ENCODE measurements around the gene AGER. TPM values are rescaled to one million over a fixed set of nuclear protein-coding genes. Genes with fewer than 3 reads are reported as not detected.

AGER gene
- total and polyA plus RNA-seq, 9 of the 15 experiments (the other 6 are each of a cell fraction or from before 2014, with no cell fraction given) = 1.2 to 11.5 (median 4.1) TPM

DNA sequence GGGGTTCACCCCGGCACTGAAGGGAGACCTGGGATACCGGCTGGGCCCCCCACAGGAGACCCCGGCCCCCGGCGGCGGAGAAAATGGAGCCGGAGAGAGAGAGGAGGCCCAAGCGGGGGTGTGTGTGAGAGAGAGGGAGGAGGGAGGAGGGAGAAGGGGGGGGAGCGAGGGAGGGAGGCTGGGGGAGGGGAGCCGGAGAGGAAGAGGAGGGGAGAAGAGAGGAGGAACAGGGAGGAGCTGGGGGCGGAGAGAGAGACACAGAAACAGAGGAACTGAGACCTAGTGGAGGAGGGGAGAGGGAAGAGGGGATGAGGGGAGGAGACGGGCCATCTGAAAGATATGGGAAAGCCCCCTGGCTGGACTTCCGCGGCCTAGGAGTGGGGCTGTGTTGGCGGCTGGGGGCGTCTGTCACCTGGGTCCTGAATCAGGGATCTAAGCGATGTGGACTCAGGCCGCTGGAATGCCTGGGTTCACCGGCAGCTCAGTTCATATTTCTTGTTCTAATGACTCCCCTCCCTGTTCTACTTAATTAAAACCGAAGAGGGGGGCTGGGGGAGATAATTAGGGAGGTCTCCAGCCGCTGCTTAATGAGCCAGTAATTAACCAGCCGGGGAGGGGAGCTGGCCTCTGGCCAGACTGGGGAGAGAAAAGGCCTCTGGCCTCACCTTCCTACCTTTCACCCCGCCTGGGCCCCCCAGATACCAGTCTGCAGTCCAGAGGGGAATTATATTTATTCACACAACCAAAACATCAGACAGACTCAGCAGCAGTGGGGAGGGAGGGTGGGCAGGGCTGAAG lies 6.2 kb upstream of the AGER start, which contains the start of gene PBX2 (continued):
- TF ChIP-seq, protein P1, sequence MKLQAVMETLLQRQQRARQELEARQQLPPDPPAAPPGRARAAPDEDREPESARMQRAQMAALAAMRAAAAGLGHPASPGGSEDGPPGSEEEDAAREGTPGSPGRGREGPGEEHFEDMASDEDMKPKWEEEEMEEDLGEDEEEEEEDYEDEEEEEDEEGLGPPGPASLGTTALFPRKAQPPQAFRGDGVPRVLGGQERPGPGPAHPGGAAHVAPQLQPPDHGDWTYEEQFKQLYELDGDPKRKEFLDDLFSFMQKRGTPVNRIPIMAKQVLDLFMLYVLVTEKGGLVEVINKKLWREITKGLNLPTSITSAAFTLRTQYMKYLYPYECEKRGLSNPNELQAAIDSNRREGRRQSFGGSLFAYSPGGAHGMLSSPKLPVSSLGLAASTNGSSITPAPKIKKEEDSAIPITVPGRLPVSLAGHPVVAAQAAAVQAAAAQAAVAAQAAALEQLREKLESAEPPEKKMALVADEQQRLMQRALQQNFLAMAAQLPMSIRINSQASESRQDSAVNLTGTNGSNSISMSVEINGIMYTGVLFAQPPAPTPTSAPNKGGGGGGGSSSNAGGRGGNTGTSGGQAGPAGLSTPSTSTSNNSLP (IDR thresholded peaks at IDR 0.05; ENCODE audit: borderline replicate concordance, low read depth, low read length) = no peak
- no peak for TF ChIP-seq ZNF354B (CRISPR knock-in tag; IDR thresholded peaks at IDR 0.05)
- no peak for TF ChIP-seq POU5F1 (IDR thresholded peaks at IDR 0.05; ENCODE audit: borderline replicate concordance, low read depth, low read length, partially characterized antibody)
- TF ChIP-seq BRD4 (IDR thresholded peaks at IDR 0.05) = peak; percentile 90; the same call in 1 of the 2 replicates
- no peak for TF ChIP-seq POLR3A (IDR thresholded peaks at IDR 0.05; ENCODE audit: borderline replicate concordance, extremely low read depth, insufficient read depth, insufficient read length)
- TF ChIP-seq ZEB2 (IDR thresholded peaks at IDR 0.05) = no peak
- TF ChIP-seq CBFB (CRISPR knock-in tag; IDR thresholded peaks at IDR 0.05) = no peak
- TF ChIP-seq EZH2 (IDR thresholded peaks at IDR 0.05; ENCODE audit: borderline replicate concordance, low read depth, low read length) = no peak
- no peak for TF ChIP-seq ZC3H8 (IDR thresholded peaks at IDR 0.05)
- TF ChIP-seq SMAD4 (CRISPR knock-in tag; conservative IDR thresholded peaks at IDR 0.05) = peak; percentile 50; the same call in 1 of the 2 replicates
- TF ChIP-seq NRF1 (conservative IDR thresholded peaks at IDR 0.05 in 1 of 2, IDR thresholded peaks at IDR 0.05 in 1 of 2) = no peak
- TF ChIP-seq TBL1XR1 (IDR thresholded peaks at IDR 0.05; ENCODE audit: low read length in 2 of 2) = peak in 1 of 2 experiments; percentile 51; a peak in 1 of 4 replicates
- TF ChIP-seq ZNF165 (CRISPR knock-in tag; IDR thresholded peaks at IDR 0.05; ENCODE audit: borderline replicate concordance) = no peak
- no peak for TF ChIP-seq CREBBP (IDR thresholded peaks at IDR 0.05; ENCODE audit: low read depth, low read length)
- TF ChIP-seq, protein P2, sequence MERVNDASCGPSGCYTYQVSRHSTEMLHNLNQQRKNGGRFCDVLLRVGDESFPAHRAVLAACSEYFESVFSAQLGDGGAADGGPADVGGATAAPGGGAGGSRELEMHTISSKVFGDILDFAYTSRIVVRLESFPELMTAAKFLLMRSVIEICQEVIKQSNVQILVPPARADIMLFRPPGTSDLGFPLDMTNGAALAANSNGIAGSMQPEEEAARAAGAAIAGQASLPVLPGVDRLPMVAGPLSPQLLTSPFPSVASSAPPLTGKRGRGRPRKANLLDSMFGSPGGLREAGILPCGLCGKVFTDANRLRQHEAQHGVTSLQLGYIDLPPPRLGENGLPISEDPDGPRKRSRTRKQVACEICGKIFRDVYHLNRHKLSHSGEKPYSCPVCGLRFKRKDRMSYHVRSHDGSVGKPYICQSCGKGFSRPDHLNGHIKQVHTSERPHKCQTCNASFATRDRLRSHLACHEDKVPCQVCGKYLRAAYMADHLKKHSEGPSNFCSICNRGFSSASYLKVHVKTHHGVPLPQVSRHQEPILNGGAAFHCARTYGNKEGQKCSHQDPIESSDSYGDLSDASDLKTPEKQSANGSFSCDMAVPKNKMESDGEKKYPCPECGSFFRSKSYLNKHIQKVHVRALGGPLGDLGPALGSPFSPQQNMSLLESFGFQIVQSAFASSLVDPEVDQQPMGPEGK (CRISPR knock-in tag; IDR thresholded peaks at IDR 0.05; ENCODE audit: borderline replicate concordance) = no peak
- no peak for TF ChIP-seq RAD51 (IDR thresholded peaks at IDR 0.05; ENCODE audit: borderline replicate concordance, low read depth)
- no peak for TF ChIP-seq ZNF431 (CRISPR knock-in tag; IDR thresholded peaks at IDR 0.05)
- peak; percentile 72; the same call in 1 of the 2 replicates for TF ChIP-seq ELF2 (CRISPR knock-in tag; IDR thresholded peaks at IDR 0.05)
- TF ChIP-seq ELK3 (CRISPR knock-in tag; IDR thresholded peaks at IDR 0.05) = no peak
- peak; percentile 92 for TF ChIP-seq ZBTB2 (IDR thresholded peaks at IDR 0.05)
- no peak for TF ChIP-seq HMG20B (CRISPR knock-in tag; IDR thresholded peaks at IDR 0.05)
- TF ChIP-seq ZNF77 (CRISPR knock-in tag; IDR thresholded peaks at IDR 0.05) = no peak
